Measurements from ENCODE around the gene ADAMTS17.

Gene ADAMTS17

DNA sequence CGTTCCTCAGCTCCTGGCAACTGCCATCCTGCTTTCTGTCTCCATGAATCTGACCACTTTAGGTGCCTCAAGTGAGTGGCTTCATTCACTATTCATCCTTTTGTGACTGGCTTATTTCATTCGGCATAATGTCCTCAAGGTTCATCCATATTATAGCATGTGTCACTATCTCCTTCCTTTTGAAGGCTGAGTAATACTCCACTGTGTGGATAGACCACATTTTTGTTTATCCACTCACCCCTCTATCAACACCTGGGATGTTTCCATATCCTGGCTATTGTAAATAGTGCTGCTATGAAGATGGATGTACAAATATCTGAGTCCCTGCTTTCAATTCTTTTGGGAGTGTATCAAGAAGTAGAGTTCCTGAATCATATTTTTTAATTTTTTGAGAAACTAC, 98.8 kb downstream of the ADAMTS17 start:
- H3K4me3 ChIP-seq (ENCODE audit: low read depth, low read length): no peak overlapping the region
- TF ChIP-seq, protein P1, sequence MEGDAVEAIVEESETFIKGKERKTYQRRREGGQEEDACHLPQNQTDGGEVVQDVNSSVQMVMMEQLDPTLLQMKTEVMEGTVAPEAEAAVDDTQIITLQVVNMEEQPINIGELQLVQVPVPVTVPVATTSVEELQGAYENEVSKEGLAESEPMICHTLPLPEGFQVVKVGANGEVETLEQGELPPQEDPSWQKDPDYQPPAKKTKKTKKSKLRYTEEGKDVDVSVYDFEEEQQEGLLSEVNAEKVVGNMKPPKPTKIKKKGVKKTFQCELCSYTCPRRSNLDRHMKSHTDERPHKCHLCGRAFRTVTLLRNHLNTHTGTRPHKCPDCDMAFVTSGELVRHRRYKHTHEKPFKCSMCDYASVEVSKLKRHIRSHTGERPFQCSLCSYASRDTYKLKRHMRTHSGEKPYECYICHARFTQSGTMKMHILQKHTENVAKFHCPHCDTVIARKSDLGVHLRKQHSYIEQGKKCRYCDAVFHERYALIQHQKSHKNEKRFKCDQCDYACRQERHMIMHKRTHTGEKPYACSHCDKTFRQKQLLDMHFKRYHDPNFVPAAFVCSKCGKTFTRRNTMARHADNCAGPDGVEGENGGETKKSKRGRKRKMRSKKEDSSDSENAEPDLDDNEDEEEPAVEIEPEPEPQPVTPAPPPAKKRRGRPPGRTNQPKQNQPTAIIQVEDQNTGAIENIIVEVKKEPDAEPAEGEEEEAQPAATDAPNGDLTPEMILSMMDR (IDR thresholded peaks at IDR 0.05; ENCODE audit: borderline replicate concordance, insufficient read depth, low read depth, low read length): no peak

DNA sequence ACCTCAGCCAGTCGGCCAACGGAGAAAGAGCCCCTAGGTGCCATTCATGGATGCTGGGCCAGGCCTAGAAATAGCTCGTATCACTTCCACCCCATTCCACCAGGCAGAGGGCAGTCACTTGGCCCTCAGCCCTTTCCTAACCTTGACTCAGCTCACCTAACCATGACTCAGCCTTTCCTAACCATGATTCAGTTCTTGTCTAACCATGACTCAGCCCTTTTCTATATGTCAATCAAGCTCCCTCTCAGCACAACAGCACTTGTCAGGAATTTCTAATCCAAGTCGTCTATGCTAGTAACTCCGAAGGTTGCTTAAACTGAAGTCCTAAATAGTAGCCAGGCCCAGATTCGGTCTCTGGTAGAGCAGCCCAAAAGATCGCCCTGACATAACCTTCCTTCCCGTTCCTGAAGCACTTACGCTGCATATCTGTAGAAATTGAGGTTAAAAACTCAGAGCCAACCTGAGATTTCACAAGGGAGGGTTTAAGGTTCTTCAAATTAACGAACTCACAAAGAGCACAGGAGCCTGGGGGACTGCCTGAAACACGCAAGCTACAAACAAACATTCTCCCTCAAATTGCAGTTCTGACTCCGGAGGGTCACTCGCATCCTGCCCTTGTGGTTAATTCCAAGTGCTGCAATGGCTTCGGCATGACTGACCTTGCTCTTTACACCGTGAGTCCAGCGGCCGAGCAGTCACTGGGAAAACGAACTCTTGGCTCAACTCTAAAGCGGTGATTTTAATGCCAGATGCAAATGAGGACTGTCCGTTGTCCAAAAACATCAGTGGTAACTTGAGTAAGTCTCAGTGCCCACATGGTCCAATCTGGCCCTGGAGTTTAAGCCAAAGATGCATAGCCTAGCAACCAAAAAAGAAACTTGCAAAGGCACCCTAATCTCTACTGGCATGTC, 99.9 kb downstream of the ADAMTS17 start:
- TF ChIP-seq, protein P1 (IDR thresholded peaks at IDR 0.05; ENCODE audit: borderline replicate concordance, insufficient read depth, low read depth, low read length): no peak
- no peak overlapping the region for H3K4me3 ChIP-seq (ENCODE audit: low read depth, low read length)

DNA sequence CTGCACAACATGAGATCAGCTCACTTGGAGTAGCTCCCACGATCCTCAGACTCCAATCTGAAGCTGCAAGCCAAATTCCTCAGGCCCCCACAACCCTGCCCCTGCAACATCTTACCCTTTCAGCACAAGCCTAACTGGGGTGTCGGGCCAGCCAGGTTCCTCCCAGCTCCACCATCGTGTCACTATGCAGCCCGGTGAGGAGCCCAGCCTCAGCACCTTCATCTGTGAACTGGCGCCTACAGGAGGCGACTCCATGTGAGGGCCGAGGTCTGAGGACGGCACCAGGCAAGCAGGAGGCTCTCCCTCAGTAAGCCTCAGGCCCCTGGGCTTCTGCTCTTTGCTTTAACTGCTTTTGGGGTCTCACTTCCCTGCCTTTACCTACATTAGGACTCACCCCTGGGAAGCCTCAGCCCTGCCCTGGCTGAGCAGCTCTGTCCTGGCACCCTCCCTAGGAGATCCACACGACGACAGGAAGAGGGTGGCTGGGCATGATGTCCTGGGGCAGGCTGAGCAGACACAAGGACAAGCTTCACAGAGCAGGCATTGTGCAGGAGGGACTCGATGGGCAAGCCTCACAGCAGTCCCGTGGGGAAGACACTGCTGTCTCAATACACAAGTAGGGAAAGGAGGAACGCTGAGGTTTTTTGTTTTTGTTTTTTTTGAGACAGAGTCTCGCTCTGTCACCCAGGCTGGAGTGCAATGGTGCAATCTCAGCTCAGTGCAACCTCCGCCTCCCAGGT, 104.6 kb downstream of the ADAMTS17 start:
- TF ChIP-seq, protein P1 (IDR thresholded peaks at IDR 0.05; ENCODE audit: borderline replicate concordance, insufficient read depth, low read depth, low read length): no peak
- no peak overlapping the region for H3K4me3 ChIP-seq (ENCODE audit: low read depth, low read length)

DNA sequence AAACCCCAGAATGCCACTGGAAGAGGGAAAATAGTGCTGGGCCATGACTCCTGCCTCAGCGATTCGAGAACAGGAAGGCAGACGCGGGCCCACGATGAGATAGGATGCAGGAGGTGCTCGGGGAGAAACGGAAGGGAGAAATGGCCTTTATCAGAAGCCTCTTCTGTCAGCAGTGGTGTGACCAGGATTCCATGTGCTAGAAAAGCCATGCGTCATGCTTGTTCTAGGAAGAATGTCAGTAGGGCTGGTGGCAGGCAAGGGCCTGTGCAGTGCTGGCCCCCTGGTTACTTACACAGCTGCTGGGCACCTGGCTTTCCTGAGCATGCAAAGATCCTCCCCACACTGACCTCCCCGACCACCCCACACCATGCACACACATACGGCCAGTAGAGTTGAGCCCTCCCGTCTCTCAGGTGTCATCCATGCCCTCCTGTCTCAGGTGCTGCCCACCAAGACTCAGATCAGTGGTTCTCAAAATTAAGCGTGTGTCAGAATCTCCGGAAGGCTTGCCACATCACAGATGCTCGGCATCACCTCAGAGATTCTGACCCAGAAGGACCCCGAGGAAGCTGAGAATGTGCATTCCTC, 106.7 kb downstream of the ADAMTS17 start:
- no peak overlapping the region for H3K4me3 ChIP-seq (ENCODE audit: low read depth, low read length)
- TF ChIP-seq, protein P1 (IDR thresholded peaks at IDR 0.05; ENCODE audit: borderline replicate concordance, insufficient read depth, low read depth, low read length): no peak

DNA sequence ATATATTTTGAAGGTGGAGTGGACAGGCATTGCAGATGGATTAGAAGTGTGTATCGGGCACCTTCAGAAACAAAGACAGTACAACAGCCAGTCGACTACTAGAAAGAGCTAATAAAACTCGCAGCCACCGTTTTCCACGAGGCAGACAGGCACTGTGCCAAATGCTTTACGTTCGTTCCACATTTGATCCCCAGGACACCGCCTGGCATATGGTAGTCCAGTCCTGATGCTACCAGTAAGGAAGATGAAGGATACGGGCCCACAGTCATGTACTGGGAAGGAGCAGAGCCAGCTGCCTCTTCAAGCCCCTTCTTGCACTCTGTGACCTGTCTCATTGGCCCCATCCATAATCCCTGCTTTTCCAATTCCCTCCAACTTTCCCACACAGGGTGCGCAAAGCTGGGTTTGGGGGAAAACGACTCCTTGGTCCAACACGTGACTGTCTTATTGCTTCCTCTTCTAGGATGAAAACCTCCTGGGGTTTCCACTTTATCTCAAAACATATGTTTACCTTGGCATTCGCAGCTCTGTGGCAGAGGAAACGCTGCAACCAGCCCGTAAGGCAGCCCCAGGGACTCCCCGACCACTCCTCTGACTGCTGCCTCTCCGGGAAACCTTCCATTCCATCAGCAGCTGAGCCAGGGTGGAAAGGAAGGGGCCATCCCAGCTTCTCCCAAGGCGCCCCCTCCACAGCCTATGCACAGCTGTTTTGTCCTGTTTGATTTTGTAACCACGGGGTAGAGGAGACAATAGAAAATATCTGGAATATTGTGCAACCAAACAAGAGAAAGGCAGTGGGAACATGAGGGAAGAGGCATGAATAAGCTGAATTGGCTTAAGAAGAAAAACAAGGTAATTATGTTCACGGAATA, 107.4 kb downstream of the ADAMTS17 start:
- no peak overlapping the region for H3K4me3 ChIP-seq (ENCODE audit: low read depth, low read length)
- TF ChIP-seq, protein P1 (IDR thresholded peaks at IDR 0.05; ENCODE audit: borderline replicate concordance, insufficient read depth, low read depth, low read length): no peak

DNA sequence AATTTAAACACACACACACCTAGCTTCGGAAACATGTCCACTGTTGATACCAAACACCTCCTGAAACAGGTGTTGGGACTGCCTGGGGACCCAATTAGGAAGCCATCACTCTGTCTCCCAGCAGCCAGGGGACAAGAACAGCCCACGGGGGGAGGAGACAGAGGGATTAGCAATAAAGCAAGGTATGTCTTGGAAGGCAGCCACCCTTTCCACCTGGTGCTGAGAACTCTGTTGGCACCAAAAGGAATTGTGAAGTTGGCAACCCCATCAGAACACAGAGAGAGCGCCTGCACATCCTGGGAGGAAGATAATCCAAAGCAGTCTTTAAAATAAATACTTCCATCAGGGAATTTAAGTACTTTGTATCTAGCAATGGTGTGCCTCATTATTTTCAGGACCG, 111.0 kb downstream of the ADAMTS17 start:
- TF ChIP-seq, protein P1 (IDR thresholded peaks at IDR 0.05; ENCODE audit: borderline replicate concordance, insufficient read depth, low read depth, low read length): no peak
- no peak overlapping the region for H3K4me3 ChIP-seq (ENCODE audit: low read depth, low read length)

All from GM12875 (cell line).